Coronary artery (tissue), 2 donors: Measurements from ENCODE around the gene BLVRB.
"Not testable (repeated sequence)": the region's sequence is repeated elsewhere in the genome, so short reads cannot be mapped to it uniquely, and the experiment has no call there.

Experiments
- DNase-seq: peaks from one replicate; pipeline ENCODE4 v3.0.0-alpha.2; 2017; ENCODE audit warnings: low spot score
- H3K27ac ChIP-seq, 2 donors: fragments of 200-600 bp; sonication (generic); one replicate each; pipeline ENCODE4 v1.5.1; 2016 to 2019
- H3K4me3 ChIP-seq: fragments of 200-600 bp; sonication (generic); 2 replicates; pipeline ENCODE4 v1.5.1; 2016; ENCODE audit warnings: mild to moderate bottlenecking, moderate library complexity
- CTCF ChIP-seq: fragments of 200-600 bp; sonication (generic); IDR thresholded peaks from one replicate; pipeline ENCODE4 v1.5.1; 2019; ENCODE audit warnings: antibody characterized with exemption

The BLVRB gene

GRCh38 chr19:40489882-40490230 lies 24.3 kb upstream of the BLVRB start:
- no peak for DNase-seq
- Histone ChIP-seq H3K27ac (no peak overlapping the region), H3K4me3 (no peak overlapping the region)
- TF ChIP-seq CTCF, result no peak

- TF ChIP-seq CTCF, result no peak
- no peak for DNase-seq
- Histone ChIP-seq H3K4me3 (no peak overlapping the region), H3K27ac (no peak overlapping the region)
These were observed 20.5 kb upstream of the BLVRB start for GRCh38 chr19:40486017-40486416.

GRCh38 chr19:40475878-40476644 lies 10.5 kb upstream of the BLVRB start:
- H3K4me3 ChIP-seq, DNase-seq, H3K27ac ChIP-seq: not testable (repeated sequence)

GRCh38 chr19:40474737-40475136 lies 9.2 kb upstream of the BLVRB start:
- no peak overlapping the region for H3K4me3 ChIP-seq
- no peak for DNase-seq
- H3K27ac ChIP-seq, result no peak overlapping the region
- no peak for TF ChIP-seq CTCF

GRCh38 chr19:40472516-40472915 lies 7.0 kb upstream of the BLVRB start:
- DNase-seq, result no peak
- H3K27ac ChIP-seq, result no peak overlapping the region
- no peak overlapping the region for H3K4me3 ChIP-seq
- no peak for TF ChIP-seq CTCF

- no peak for TF ChIP-seq CTCF
- no peak for DNase-seq
- H3K27ac ChIP-seq, result no peak overlapping the region
- no peak overlapping the region for H3K4me3 ChIP-seq
These were observed 5.6 kb upstream of the BLVRB start for GRCh38 chr19:40471111-40471510.

- H3K27ac ChIP-seq, result no peak overlapping the region
- no peak for DNase-seq
- TF ChIP-seq CTCF, result no peak
- H3K4me3 ChIP-seq, result no peak overlapping the region
These were observed 3.5 kb upstream of the BLVRB start for GRCh38 chr19:40469011-40469410.
